IMR-90 (cell line): Measurements from ENCODE around the gene MUSTN1. TPM values are rescaled to one million over a fixed set of nuclear protein-coding genes. Genes with fewer than 3 reads are reported as not detected.

Experiments used
- ATAC-seq: fragments of 200-7000 bp; cut with Tn5 transposase; 2 replicates; pipeline ENCODE4 v1.9.1; 2020; ENCODE audit warnings: low read depth, mild to moderate bottlenecking, moderate library complexity
- BruUV-seq: library from RNA; stranded (reverse); fragments of 400-500 nt; replicated peaks from 2 replicates; lab custom pipeline; 2021; lab: Mats Ljungman, UMichigan
- CTCF ChIA-PET: fragments of 300-600 bp; formaldehyde crosslinking; extraction: SDS; loops from one replicate; lab custom pipeline; 2021; ENCODE audit warnings: antibody characterized with exemption; lab: Yijun Ruan, JAX
- POLR2A ChIA-PET: fragments of 300-600 bp; sonication (Branson Sonifier 250); formaldehyde crosslinking; loops from one replicate; lab custom pipeline; 2022; ENCODE audit warnings: antibody characterized with exemption; ENCODE audit not compliant: unreplicated experiment; lab: Charles Lee
- DNase-seq: peaks from one replicate; pipeline ENCODE4 v3.0.0; 2013
- H2AFZ ChIP-seq: replicated peaks from 2 replicates; pipeline ENCODE3; 2013; ENCODE audit warnings: low read length, mild to moderate bottlenecking; ENCODE audit not compliant: poor library complexity
- H2AK5ac ChIP-seq: 2 replicates; pipeline ENCODE4 v1.6.1; 2013; ENCODE audit warnings: low read depth, low read length, inconsistent platforms
- H2AK9ac ChIP-seq: replicated peaks from 2 replicates; pipeline ENCODE3; 2013; ENCODE audit warnings: mild to moderate bottlenecking, low read depth, low read length, moderate library complexity; ENCODE audit not compliant: poor library complexity
- H2BK120ac ChIP-seq: 2 replicates; pipeline ENCODE4 v1.6.1; 2013; ENCODE audit warnings: low read depth, low read length, inconsistent platforms
- H2BK15ac ChIP-seq: 3 replicates; pipeline ENCODE4 v1.6.1; 2013; ENCODE audit warnings: low read depth, low read length, inconsistent platforms
- H2BK20ac ChIP-seq: 2 replicates; pipeline ENCODE4 v1.6.1; 2013; ENCODE audit warnings: low read depth, mild to moderate bottlenecking, inconsistent platforms, low read length, moderate library complexity
- H2BK5ac ChIP-seq: 2 replicates; pipeline ENCODE4 v1.6.1; 2013; ENCODE audit warnings: mild to moderate bottlenecking, low read depth, low read length, inconsistent platforms; ENCODE audit not compliant: poor library complexity, severe bottlenecking
- H3K14ac ChIP-seq: replicated peaks from 2 replicates; pipeline ENCODE4 v1.6.1; 2013; ENCODE audit warnings: low read depth, low read length, inconsistent platforms
- H3K18ac ChIP-seq: 2 replicates; pipeline ENCODE4 v1.6.1; 2013; ENCODE audit warnings: low read depth, low read length, control low read depth
- H3K23ac ChIP-seq: 2 replicates; pipeline ENCODE4 v1.6.1; 2013; ENCODE audit warnings: low read depth, low read length, inconsistent platforms
- H3K27ac ChIP-seq: 2 replicates; pipeline ENCODE4 v1.5.1; 2013; ENCODE audit warnings: mild to moderate bottlenecking, control low read depth, low read length; ENCODE audit not compliant: insufficient read depth
- H3K27me3 ChIP-seq: 2 replicates; pipeline ENCODE4 v1.6.1; 2013; ENCODE audit warnings: low read length; ENCODE audit not compliant: control insufficient read depth, insufficient read depth
- H3K36me3 ChIP-seq: 2 replicates; pipeline ENCODE4 v1.6.1; 2013; ENCODE audit warnings: low read length, mixed read lengths; ENCODE audit not compliant: control insufficient read depth, insufficient read depth
- H3K4ac ChIP-seq: 2 replicates; pipeline ENCODE4 v1.6.1; 2013; ENCODE audit warnings: low read depth, low read length, inconsistent platforms
- H3K4me1 ChIP-seq: 2 replicates; pipeline ENCODE4 v1.6.1; 2013; ENCODE audit warnings: low read length, mixed read lengths; ENCODE audit not compliant: control insufficient read depth, insufficient read depth
- H3K4me2 ChIP-seq: 2 replicates; pipeline ENCODE4 v1.6.1; 2013; ENCODE audit warnings: low read depth, mild to moderate bottlenecking, control low read depth, low read length, moderate library complexity
- H3K4me3 ChIP-seq: 2 replicates; pipeline ENCODE4 v1.5.1; 2013; ENCODE audit warnings: low read depth, mild to moderate bottlenecking, control low read depth, low read length, moderate library complexity; ENCODE audit not compliant: insufficient read depth
- H3K56ac ChIP-seq: 2 replicates; pipeline ENCODE4 v1.6.1; 2013; ENCODE audit warnings: low read length, inconsistent platforms; ENCODE audit not compliant: insufficient read depth; ENCODE audit errors: extremely low read depth
- H3K79me1 ChIP-seq, 2 experiments: 2 replicates each; pipeline ENCODE4 v1.6.1; 2013; ENCODE audit warnings: low read length in 2 of 2, inconsistent platforms in 1 of 2, low read depth in 1 of 2
- H3K9ac ChIP-seq: 2 replicates; pipeline ENCODE4 v1.6.1; 2013; ENCODE audit warnings: low read depth, low read length, control low read depth
- H3K9me1 ChIP-seq: 2 replicates; pipeline ENCODE4 v1.6.1; 2013; ENCODE audit warnings: low read length, inconsistent platforms; ENCODE audit not compliant: insufficient read depth
- H3K9me3 ChIP-seq: 2 replicates; pipeline ENCODE4 v1.6.1; 2013; ENCODE audit warnings: low read length; ENCODE audit not compliant: control insufficient read depth, insufficient read depth
- H4K20me1 ChIP-seq: 2 replicates; pipeline ENCODE4 v1.6.1; 2013; ENCODE audit warnings: low read length, inconsistent platforms; ENCODE audit not compliant: insufficient read depth
- H4K5ac ChIP-seq: 2 replicates; pipeline ENCODE4 v1.6.1; 2013; ENCODE audit warnings: mild to moderate bottlenecking, low read depth, low read length, control low read depth
- H4K8ac ChIP-seq, 2 experiments: 2 replicates each; pipeline ENCODE4 v1.6.1; 2013; ENCODE audit warnings: low read depth in 2 of 2, low read length in 2 of 2, control low read depth in 1 of 2, inconsistent platforms in 1 of 2
- H4K91ac ChIP-seq: 2 replicates; pipeline ENCODE4 v1.6.1; 2013; ENCODE audit warnings: low read depth, low read length, inconsistent platforms; ENCODE audit not compliant: insufficient read depth
- CEBPB ChIP-seq: IDR thresholded peaks from 2 replicates; pipeline ENCODE4 v1.6.1; 2012; ENCODE audit warnings: low read depth, low read length, improper control_type of control experiment
- MAFK ChIP-seq: IDR thresholded peaks from 2 replicates; pipeline ENCODE4 v1.6.1; 2012; ENCODE audit warnings: low read depth, low read length, improper control_type of control experiment
- WGBS, 2 experiments: methylation state at CpG; one replicate each; pipeline versions ENCODE4 v1.1.5 to v1.1.7; 2013; ENCODE audit warnings: missing lambda C conversion rate in 2 of 2; ENCODE audit not compliant: insufficient read length in 1 of 2; ENCODE audit errors: extremely low coverage in 2 of 2; 5-methylcytosine and 5-hydroxymethylcytosine counted together
- dilution Hi-C: fragments of 300-500 bp; cut with HindIII; formaldehyde crosslinking; loops from one replicate; pipeline ENCODE4 v1.14.3; 2018; ENCODE audit warnings: low sequenced_read_pairs; ENCODE audit not compliant: unreplicated experiment
- in situ Hi-C: fragments of 300-500 bp; cut with MboI; formaldehyde crosslinking; loops from 3 replicates; pipeline ENCODE4 v1.14.3; 2019; ENCODE audit warnings: low sequenced_read_pairs, inconsistent platforms, mixed read lengths
- intact Hi-C: fragments of 100-400 bp; cut with micrococcal nuclease; formaldehyde crosslinking; loops from 2 replicates; pipeline ENCODE4 v1.10.0; 2022
- polyA plus RNA-seq, 3 experiments: library from polyadenylated mRNA; depleted of rRNA; stranded (reverse); fragments of >200 nt; gene quantifications; 2 replicates each; pipeline ENCODE4 v1.2.3, GENCODE V29; 2012; ENCODE audit warnings: low replicate concordance in 1 of 3
- total RNA-seq: library from RNA; depleted of rRNA; stranded (reverse); fragments of >200 nt; gene quantifications from 2 replicates; pipeline ENCODE4 v1.2.3, GENCODE V29; 2012

Gene MUSTN1
- total and polyA plus RNA-seq, 2 of the 4 experiments (the other 2 are of a cell fraction): not detected

DNA sequence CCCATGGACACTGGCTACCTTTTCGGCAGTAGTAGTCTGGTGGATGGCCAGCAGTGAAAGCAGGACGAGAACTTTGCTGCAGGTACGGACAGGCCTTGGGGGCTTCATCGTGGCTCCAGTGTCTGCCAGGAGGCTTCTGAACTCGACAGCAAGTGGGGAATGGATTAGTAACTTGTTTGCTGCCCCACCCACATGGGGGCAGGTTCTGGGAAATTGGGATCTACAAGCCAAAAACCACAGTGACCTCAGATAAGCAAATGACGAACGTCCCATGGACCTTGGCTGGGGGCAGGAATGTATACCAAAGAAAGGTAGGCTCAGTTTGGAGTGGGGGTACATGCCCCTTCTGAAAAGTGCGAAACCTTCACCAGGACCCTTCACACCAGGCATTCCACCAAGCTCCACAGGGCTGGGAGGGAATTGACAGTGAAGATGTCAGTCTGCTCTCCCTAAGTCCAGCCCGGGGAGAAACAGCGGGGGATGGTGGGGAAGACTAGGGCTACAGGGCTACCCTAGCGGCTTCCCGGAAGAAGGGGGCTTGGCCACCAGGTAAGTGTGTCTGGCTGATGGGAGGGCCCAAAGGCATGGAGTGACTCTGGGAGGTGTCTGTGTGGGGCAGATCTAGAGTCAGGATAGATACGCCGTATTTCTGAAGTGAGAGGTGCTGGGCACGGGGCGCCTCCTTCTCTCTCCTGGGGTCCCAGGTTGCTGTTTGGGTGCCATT is 4.1 kb downstream of the MUSTN1 start, which contains the start of gene ITIH4:
Gene ITIH4, minus strand, starts transcription at position 138 of the 724 bp plus-strand sequence. Its CDS starts 30 bp downstream, at position 108.
- Histone ChIP-seq H2BK20ac (no peak within 1 kb of the TSS), H4K91ac (no peak within 1 kb of the TSS), H3K18ac (no peak within 1 kb of the TSS), H3K27ac (no peak within 1 kb of the TSS), H3K9ac (no peak within 1 kb of the TSS), H3K4ac (no peak within 1 kb of the TSS), H3K14ac (no peak within 1 kb of the TSS), H3K4me3 (no peak within 1 kb of the TSS), H3K4me1 (peaks cover 18% of the 10 kb centered on the region), H3K56ac (no peak within 1 kb of the TSS), H3K79me1 (no peaks in the 10 kb centered on the region), H2BK15ac (no peak within 1 kb of the TSS), H3K9me3 (no peaks in the 10 kb centered on the region), H3K9me1 (peaks cover 14% of the 10 kb centered on the region; the same call in 1 of the 2 replicates), H2BK120ac (no peak within 1 kb of the TSS), H4K5ac (no peak within 1 kb of the TSS), H3K36me3 (no peaks in the 10 kb centered on the region), H4K8ac (no peak within 1 kb of the TSS), H3K27me3 (peaks cover under 1% of the 10 kb centered on the region; the same call in 1 of the 2 replicates), H2BK5ac (no peak within 1 kb of the TSS), H2AFZ (no peak within 1 kb of the TSS), H4K20me1 (no peaks in the 10 kb centered on the region), H3K4me2 (no peak within 1 kb of the TSS), H2AK9ac (no peak within 1 kb of the TSS), H2AK5ac (no peak within 1 kb of the TSS), H3K23ac (no peak within 1 kb of the TSS)
- dilution Hi-C loops (no loop called here), intact Hi-C loops (no loop called here), in situ Hi-C loops (no loop called here)
- no peak for TF ChIP-seq MAFK
- no peak for TF ChIP-seq CEBPB
- DNase-seq (no peak), ATAC-seq (no peak)
- CTCF ChIA-PET: no interaction called here
- BruUV-seq: no TSS peak
- 67% methylated on average over 4 of the region's 16 CpGs; no CpG with 5 or more reads in 1 of the 2 experiments for WGBS, 2 experiments
- POLR2A ChIA-PET: no interaction called here
